ENCODE data around the gene DCDC1.

DCDC1 gene

GRCh38 chr11:30893318-30893717, 476.2 kb downstream of the DCDC1 start:
- no peak for DNase-seq

GRCh38 chr11:30889143-30889794, 480.3 kb downstream of the DCDC1 start:
- no peak for DNase-seq

- DNase-seq = no peak
Observed at GRCh38 chr11:30879322-30880005, 490.1 kb downstream of the DCDC1 start.

GRCh38 chr11:30878400-30878799, 491.1 kb downstream of the DCDC1 start:
- DNase-seq = no peak

- DNase-seq = no peak
Observed at GRCh38 chr11:30876663-30877396, 492.7 kb downstream of the DCDC1 start.

- no peak for DNase-seq
Observed at GRCh38 chr11:30876228-30876627, 493.3 kb downstream of the DCDC1 start.

GRCh38 chr11:30875806-30876205, 493.7 kb downstream of the DCDC1 start:
- DNase-seq = no peak

GRCh38 chr11:30873924-30874610, 495.5 kb downstream of the DCDC1 start:
- DNase-seq = no peak

- no peak for DNase-seq
Observed at GRCh38 chr11:30868626-30869081, 500.9 kb downstream of the DCDC1 start.

GRCh38 chr11:30863209-30863608, 506.3 kb downstream of the DCDC1 start:
- DNase-seq = no peak

GRCh38 chr11:30861531-30861930, 508.0 kb downstream of the DCDC1 start:
- DNase-seq = no peak

GRCh38 chr11:30861064-30861463, 508.5 kb downstream of the DCDC1 start:
- no peak for DNase-seq

GRCh38 chr11:30860146-30860545, 509.4 kb downstream of the DCDC1 start:
- no peak for DNase-seq

GRCh38 chr11:30859669-30860068, 509.9 kb downstream of the DCDC1 start:
- no peak for DNase-seq

GRCh38 chr11:30855383-30856006, 514.0 kb downstream of the DCDC1 start:
- DNase-seq = no peak

GRCh38 chr11:30853439-30853838, 516.1 kb downstream of the DCDC1 start:
- DNase-seq = no peak

GRCh38 chr11:30852645-30853044, 516.9 kb downstream of the DCDC1 start:
- DNase-seq = no peak

GRCh38 chr11:30852091-30852490, 517.4 kb downstream of the DCDC1 start:
- no peak for DNase-seq

- no peak for DNase-seq
Observed at GRCh38 chr11:30837252-30837651, 532.3 kb downstream of the DCDC1 start.

- no peak for DNase-seq
Observed at GRCh38 chr11:30832831-30833230, 536.7 kb downstream of the DCDC1 start.

- no peak for DNase-seq
Observed at GRCh38 chr11:30830681-30831080, 538.9 kb downstream of the DCDC1 start.

GRCh38 chr11:30826911-30827310, 542.6 kb downstream of the DCDC1 start:
- DNase-seq = no peak

GRCh38 chr11:30825723-30826122, 543.8 kb downstream of the DCDC1 start:
- no peak for DNase-seq
